IPS-NIHi11 (cell line): ENCODE measurements around the gene MIPOL1.
A peak's percentile ranks its signal among the peaks of the same experiment; 100 is the strongest.
"Not testable (repeated sequence)": the region's sequence is repeated elsewhere in the genome, so short reads cannot be mapped to it uniquely, and the experiment has no call there.

Experiments used
- DNase-seq: peaks from one replicate; pipeline ENCODE4 v3.0.0; 2012; ENCODE audit warnings: mixed read lengths, low spot score

MIPOL1 gene

DNA sequence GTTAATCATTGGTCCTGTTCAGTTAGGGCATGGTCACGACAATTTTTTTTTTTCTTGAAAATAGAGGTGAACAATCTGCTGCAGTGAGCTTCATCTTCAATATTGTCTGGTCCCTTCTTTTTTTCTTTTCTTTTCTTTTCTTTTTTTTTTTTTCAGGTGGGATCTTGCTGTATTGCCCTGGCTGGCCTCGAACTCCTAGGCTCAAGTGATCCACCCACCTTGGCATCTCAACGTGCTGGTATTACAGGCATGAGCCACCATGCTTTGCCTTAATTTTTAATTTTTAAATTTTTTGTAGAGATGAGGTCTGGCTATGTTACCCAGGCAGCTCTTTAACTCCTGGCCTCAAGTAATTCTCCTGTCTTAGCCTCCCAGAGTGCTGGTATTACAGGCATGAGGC lies 36.5 kb downstream of the MIPOL1 start:
- no peak for DNase-seq

DNA sequence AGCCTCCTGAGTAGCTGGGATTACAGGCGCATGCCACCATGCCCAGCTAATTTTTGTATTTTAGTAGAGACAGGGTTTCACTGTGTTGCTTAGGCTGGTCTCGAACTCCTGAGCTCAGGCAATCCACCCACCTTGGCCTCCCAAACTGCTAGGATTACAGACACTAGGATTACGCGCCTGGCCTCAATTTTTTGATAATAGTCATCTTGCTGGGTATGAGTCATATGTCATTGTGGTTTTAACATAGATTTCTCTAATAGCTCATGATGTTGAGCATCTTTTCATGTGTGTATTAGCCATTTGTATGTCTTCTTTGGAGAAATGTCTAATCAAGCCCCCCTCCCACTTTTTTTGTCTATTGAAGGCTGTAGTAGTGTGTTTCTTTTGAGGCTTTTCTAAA lies 38.3 kb downstream of the MIPOL1 start:
- not testable (repeated sequence) for DNase-seq

DNA sequence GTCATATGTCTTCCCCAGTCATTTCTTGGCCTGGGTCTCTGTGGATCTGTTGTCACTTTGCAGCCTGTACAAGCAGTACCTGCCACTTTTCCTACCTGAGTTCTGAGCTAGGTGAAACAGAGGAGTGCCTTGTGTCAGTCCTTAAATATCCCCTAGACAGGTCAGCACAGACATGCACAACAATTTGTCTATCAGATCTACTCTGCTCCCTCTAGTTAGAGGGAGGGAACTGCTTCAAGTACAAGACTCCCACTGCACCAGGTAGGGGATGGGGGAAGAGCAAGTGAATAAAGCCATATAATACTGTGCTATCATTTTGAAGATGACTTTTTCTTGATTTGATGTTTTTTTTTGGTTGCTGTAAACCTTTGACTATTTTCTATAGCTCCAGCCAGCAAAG lies 39.4 kb downstream of the MIPOL1 start:
- DNase-seq: no peak

- DNase-seq: no peak
These were observed 40.0 kb downstream of the MIPOL1 start for GRCh38 chr14:37237735-37238200.

DNA sequence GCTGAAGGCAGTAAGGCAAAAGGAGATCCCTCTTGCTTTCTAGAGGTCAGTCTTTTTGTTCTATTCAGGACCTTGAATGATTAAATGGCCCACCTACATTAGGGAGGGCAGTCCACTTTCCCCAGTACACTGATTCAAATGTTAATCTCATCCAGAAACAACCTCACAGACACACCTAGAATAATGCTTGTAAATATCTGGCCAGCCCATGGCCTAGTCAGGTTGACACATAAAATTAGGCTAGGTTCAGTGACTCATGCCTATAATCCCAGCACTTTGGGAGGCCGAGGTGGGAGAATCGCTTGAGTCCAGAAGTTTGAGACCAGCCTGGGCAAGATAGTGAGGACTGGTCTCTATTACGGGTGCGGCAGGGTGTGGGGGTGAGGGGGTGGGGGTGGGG lies 43.5 kb downstream of the MIPOL1 start:
- no peak for DNase-seq

DNA sequence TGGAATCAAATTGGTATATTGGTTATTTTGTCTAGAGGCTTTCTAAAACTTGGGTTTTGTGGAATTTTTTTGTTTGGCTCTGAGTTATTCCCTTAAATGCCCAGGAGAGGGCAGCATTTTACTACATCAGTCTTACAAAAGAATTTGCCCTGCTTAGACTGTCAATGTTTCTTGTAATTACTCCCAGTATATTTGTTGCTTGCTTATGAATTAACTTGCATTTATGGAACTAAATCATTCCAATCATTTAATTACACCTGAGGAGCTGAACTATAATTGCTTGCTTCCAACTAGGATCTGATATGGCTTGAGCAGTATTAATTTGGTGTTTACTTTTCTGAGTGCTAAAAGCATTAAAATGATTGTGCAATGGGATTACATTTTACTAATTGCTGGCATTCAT lies 48.7 kb downstream of the MIPOL1 start:
- DNase-seq: peak; percentile 38

DNA sequence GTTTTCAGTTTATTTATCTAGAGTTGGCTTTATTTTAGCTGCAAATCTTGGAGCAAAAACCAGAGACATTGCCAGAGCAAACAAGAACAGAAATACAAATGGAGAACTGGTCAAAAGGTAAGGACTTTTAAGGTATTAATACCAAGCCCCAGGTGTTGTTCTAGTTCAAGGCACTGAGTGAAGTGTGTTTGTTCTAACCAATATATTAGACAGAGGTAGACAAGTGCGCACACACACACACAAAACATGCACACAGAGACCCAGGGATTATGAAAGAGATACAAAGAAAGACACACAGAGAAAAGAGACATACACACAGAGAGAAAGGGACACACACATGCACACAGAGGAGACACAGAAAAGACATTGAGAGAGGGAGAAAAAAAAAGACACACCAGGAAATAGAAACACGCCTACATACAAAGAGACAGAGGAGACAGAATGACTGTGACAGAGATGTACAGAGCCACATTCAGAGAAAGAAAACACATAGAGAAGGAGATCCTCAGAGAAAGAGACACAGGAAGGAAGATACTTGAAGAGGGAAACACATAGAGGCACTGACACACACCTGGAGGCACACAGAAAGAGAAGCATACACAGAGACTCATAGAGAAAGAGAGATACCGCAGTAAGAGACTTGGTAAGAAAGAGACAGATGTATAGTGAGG lies 50.2 kb downstream of the MIPOL1 start:
- DNase-seq: no peak

- DNase-seq: no peak
These were observed 54.0 kb downstream of the MIPOL1 start for GRCh38 chr14:37251775-37252174.

GRCh38 chr14:37252434-37252833 lies 54.7 kb downstream of the MIPOL1 start:
- DNase-seq: no peak

- DNase-seq: no peak
These were observed 56.2 kb downstream of the MIPOL1 start for GRCh38 chr14:37253905-37254304.

GRCh38 chr14:37254411-37254947 lies 56.7 kb downstream of the MIPOL1 start:
- DNase-seq: no peak

- DNase-seq: no peak
These were observed 59.8 kb downstream of the MIPOL1 start for GRCh38 chr14:37257501-37258070.

- peak; percentile 4 for DNase-seq
These were observed 64.9 kb downstream of the MIPOL1 start for GRCh38 chr14:37262649-37263048.

- no peak for DNase-seq
These were observed 66.0 kb downstream of the MIPOL1 start for GRCh38 chr14:37263656-37264236.

GRCh38 chr14:37268788-37269187 lies 71.1 kb downstream of the MIPOL1 start:
- DNase-seq: no peak

GRCh38 chr14:37270629-37271028 lies 72.9 kb downstream of the MIPOL1 start:
- DNase-seq: no peak

- no peak for DNase-seq
These were observed 74.8 kb downstream of the MIPOL1 start for GRCh38 chr14:37272569-37272968.

DNA sequence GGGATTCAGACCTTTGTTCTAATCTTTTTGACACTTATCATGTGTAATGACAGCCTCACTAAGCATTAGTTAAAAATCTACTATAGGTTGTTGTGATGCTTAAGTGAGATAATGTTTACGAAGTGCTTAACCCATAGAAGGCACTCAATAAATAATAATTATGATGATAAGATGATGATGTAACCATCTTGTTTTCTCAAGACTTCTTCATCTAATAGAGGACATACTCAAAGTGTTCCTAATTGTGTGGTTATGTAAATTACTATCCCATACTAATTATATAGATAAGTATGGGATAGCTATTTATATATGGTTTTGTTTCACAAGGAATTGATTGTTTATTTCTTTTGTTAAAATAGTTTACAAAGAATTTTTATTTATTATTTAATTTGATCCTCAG lies 76.9 kb downstream of the MIPOL1 start:
- no peak for DNase-seq

GRCh38 chr14:37275963-37276362 lies 78.2 kb downstream of the MIPOL1 start:
- DNase-seq: no peak

DNA sequence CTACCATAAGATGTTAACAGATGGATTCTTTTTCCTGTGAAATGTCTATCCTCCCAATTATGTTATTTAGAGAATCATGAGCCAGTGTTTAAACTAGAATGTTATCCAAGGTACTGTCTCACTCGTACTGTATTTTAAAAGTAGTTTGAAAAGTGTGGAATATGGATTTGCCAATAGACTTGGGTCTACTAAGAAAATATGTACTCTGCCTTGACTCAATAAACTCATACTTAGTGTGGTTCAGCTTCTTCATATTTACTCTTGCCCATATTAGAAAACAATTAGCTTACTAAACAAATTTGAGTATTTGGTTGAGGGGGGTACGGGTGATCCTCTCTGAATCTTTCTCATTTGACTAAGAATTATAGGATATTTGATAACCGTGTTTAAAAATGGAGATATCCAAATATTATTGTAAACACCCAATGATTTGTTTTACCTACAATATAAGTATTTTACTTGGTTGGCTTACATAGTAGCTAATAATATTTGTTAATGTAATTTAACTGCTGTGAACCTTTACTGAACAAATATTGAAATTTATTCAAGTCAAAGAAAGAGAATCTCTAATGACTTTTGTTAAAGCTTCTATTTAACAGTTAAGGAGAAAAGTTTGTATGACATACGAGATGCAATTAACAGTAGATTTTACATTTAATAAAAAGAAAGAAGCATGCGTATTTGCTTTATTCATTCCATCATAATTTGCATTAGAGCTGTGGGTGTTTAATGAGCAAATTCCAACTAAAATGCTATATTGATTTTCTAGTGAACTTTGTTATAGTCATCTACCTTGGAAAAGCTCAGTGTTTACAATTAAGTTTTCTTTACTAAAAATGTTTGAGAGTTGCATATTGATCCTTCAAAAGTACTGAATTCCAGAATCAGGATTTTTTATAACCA lies 81.2 kb downstream of the MIPOL1 start:
- DNase-seq: no peak

DNA sequence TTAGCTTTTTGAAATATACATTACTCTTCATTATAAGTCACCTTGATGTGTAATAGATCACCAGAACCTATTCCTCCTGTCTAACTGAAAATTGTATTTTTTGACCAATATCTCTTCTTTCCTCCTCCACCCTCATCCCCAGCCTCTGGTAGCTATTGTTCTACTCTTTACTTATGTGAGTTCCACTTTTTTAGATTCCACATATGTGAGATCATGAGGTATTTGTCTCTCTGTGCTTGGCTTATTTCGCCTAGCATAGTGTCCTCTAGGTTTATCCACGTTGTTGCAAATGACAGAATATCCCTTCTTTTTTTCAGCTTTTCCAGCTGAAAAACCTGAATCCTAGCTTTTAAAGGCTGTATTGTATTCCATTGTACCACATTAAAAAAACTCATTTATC lies 82.1 kb downstream of the MIPOL1 start:
- DNase-seq: no peak

GRCh38 chr14:37284760-37285159 lies 87.0 kb downstream of the MIPOL1 start:
- no peak for DNase-seq
